ENCODE data around the gene PBX1. TPM values are rescaled to one million over a fixed set of nuclear protein-coding genes. Genes with fewer than 3 reads are reported as not detected.

Gene PBX1
- total RNA-seq, 1 experiment from 2014 or later = 102 TPM

GRCh38 chr1:164781972-164782371 is 223.0 kb downstream of the PBX1 start:
- DNase-seq (ENCODE audit: low spot score) (no peak), ATAC-seq (0 out of 2 replicates have a peak, but pooled peaks have one; percentile 14)
- Mint-ChIP-seq H3K27ac (no peak overlapping the region), H3K9me3 (no peaks in the 10 kb centered on the region), H3K27me3 (ENCODE audit: low read depth) (no peaks in the 10 kb centered on the region), H3K4me1 (peaks cover 58% of the 10 kb centered on the region), H3K4me3 (no peak overlapping the region), H3K36me3 (no peaks in the 10 kb centered on the region)
- ChIA-PET POLR2A (no interaction called here), CTCF (interaction anchor here (1.5 kb wide), 1 partner anchor 20 kb away, joined by 3 read pairs; no protein-coding TSS in a partner anchor)
- no peak for TF ChIP-seq ZNF425 (CRISPR knock-in tag; conservative IDR thresholded peaks at IDR 0.05)
- no peak for TF ChIP-seq EMX1 (CRISPR knock-in tag; IDR thresholded peaks at IDR 0.05)
- TF ChIP-seq ZNF671 (CRISPR knock-in tag; IDR thresholded peaks at IDR 0.05) = no peak
- TF ChIP-seq SMAD4 (CRISPR knock-in tag; IDR thresholded peaks at IDR 0.05) = no peak
- TF ChIP-seq FOXP1 (CRISPR knock-in tag; IDR thresholded peaks at IDR 0.05; ENCODE audit: borderline replicate concordance) = no peak
- no peak for TF ChIP-seq NFATC4 (CRISPR knock-in tag; IDR thresholded peaks at IDR 0.05)
- no peak for TF ChIP-seq SMAD3 (CRISPR knock-in tag; IDR thresholded peaks at IDR 0.05; ENCODE audit: borderline replicate concordance)
- no peak for TF ChIP-seq ZNF317 (CRISPR knock-in tag; IDR thresholded peaks at IDR 0.05; ENCODE audit: borderline replicate concordance, low read depth)
- TF ChIP-seq JUN (CRISPR knock-in tag; IDR thresholded peaks at IDR 0.05) = no peak
- no peak for TF ChIP-seq JAZF1 (CRISPR knock-in tag; IDR thresholded peaks at IDR 0.05)
- no peak for TF ChIP-seq GTF2I (CRISPR knock-in tag; conservative IDR thresholded peaks at IDR 0.05)

GRCh38 chr1:164783778-164784555 is 225.0 kb downstream of the PBX1 start:
- peaks cover 70% of the 10 kb centered on the region for H3K4me1 Mint-ChIP-seq
- no peaks in the 10 kb centered on the region for H3K9me3 Mint-ChIP-seq
- H3K27ac Mint-ChIP-seq = no peak overlapping the region
- ATAC-seq (no peak), DNase-seq (ENCODE audit: low spot score) (no peak)
- POLR2A ChIA-PET = no interaction called here
- CTCF ChIA-PET = interaction anchor here (1.0 kb wide), 2 partner anchors 162 to 420 kb away, joined by 3 read pairs; no protein-coding TSS in a partner anchor
- H3K4me3 Mint-ChIP-seq = no peak overlapping the region
- no peaks in the 10 kb centered on the region for H3K36me3 Mint-ChIP-seq
- H3K27me3 Mint-ChIP-seq (ENCODE audit: low read depth) = no peaks in the 10 kb centered on the region
- TF ChIP-seq GABPB1 (CRISPR knock-in tag; IDR thresholded peaks at IDR 0.05) = no peak
- TF ChIP-seq E2F1 (CRISPR knock-in tag; IDR thresholded peaks at IDR 0.05) = no peak
- no peak for TF ChIP-seq ZMAT4 (CRISPR knock-in tag; IDR thresholded peaks at IDR 0.05)
- no peak for TF ChIP-seq E2F5 (CRISPR knock-in tag; IDR thresholded peaks at IDR 0.05)
- TF ChIP-seq E2F4 (CRISPR knock-in tag; IDR thresholded peaks at IDR 0.05; ENCODE audit: borderline replicate concordance, low read depth) = no peak
- TF ChIP-seq ZSCAN18 (CRISPR knock-in tag; IDR thresholded peaks at IDR 0.05) = no peak
- TF ChIP-seq NR2C2 (CRISPR knock-in tag; IDR thresholded peaks at IDR 0.05) = no peak
- TF ChIP-seq ETV6 (CRISPR knock-in tag; IDR thresholded peaks at IDR 0.05) = no peak
- TF ChIP-seq KAT7 (CRISPR knock-in tag; IDR thresholded peaks at IDR 0.05; ENCODE audit: borderline replicate concordance) = no peak
- TF ChIP-seq TEAD1 (CRISPR knock-in tag; IDR thresholded peaks at IDR 0.05) = no peak
- no peak for TF ChIP-seq AR (CRISPR knock-in tag; IDR thresholded peaks at IDR 0.05)
- TF ChIP-seq FOXP1 (CRISPR knock-in tag; IDR thresholded peaks at IDR 0.05; ENCODE audit: borderline replicate concordance) = no peak
- TF ChIP-seq GTF2I (CRISPR knock-in tag; conservative IDR thresholded peaks at IDR 0.05) = no peak
- no peak for TF ChIP-seq EMX1 (CRISPR knock-in tag; IDR thresholded peaks at IDR 0.05)
